ENCODE results near the gene PCDHGB1. TPM values are rescaled to one million over a fixed set of nuclear protein-coding genes. Genes with fewer than 3 reads are reported as not detected.
"Not testable (repeated sequence)": the region's sequence is repeated elsewhere in the genome, so short reads cannot be mapped to it uniquely, and the experiment has no call there.

The PCDHGB1 gene
- total RNA-seq, 1 donor from 2014 or later: 6.7 TPM

GRCh38 chr5:141397756-141398551 is 48.1 kb downstream of the PCDHGB1 start, which contains the start of gene PCDHGB5:
TSS of gene PCDHGB5 (plus strand) at chr5:141397947. CDS start at chr5:141398128, 181 bp downstream.
- DNase-seq (ENCODE audit: missing footprints) (peak; percentile 68), ATAC-seq (peak; percentile 89)
- intact Hi-C loops (cut with DNase I): not testable (repeated sequence)

- intact Hi-C loops (cut with DNase I): no loop called here
- ATAC-seq: no peak
- DNase-seq (ENCODE audit: missing footprints): no peak
Measured at GRCh38 chr5:141398608-141399007, 48.7 kb downstream of the PCDHGB1 start.

- DNase-seq (ENCODE audit: missing footprints): peak; percentile 54
- ATAC-seq: no peak
- intact Hi-C loops (cut with DNase I): no loop called here
Measured at GRCh38 chr5:141399555-141400258, 49.8 kb downstream of the PCDHGB1 start.

Other genes with a start within 250 kb of the PCDHGB1 start
- 0.70 TPM for gene PCDHB3, start 249.6 kb upstream of the PCDHGB1 start, total RNA-seq
- gene PCDHB4, start 228.3 kb upstream of the PCDHGB1 start, total RNA-seq: 1.5 TPM
- 1.6 TPM for gene PCDHB5, start 214.9 kb upstream of the PCDHGB1 start, total RNA-seq
- gene PCDHB6, start 200.0 kb upstream of the PCDHGB1 start, total RNA-seq: 0.51 TPM
- 0.87 TPM for gene PCDHB7, start 177.5 kb upstream of the PCDHGB1 start, total RNA-seq
- 2.2 TPM for gene PCDHB8, start 172.3 kb upstream of the PCDHGB1 start, total RNA-seq
- 2.5 TPM for gene PCDHB16, start 167.7 kb upstream of the PCDHGB1 start, total RNA-seq
- 1.3 TPM for gene PCDHB9, start 162.9 kb upstream of the PCDHGB1 start, total RNA-seq
- 0.84 TPM for gene PCDHB10, start 157.7 kb upstream of the PCDHGB1 start, total RNA-seq
- 0.81 TPM for gene PCDHB11, start 150.5 kb upstream of the PCDHGB1 start, total RNA-seq
- 1.3 TPM for gene PCDHB12, start 141.4 kb upstream of the PCDHGB1 start, total RNA-seq
- 2.6 TPM for gene PCDHB13, start 136.2 kb upstream of the PCDHGB1 start, total RNA-seq
- 4.1 TPM for gene PCDHB14, start 126.8 kb upstream of the PCDHGB1 start, total RNA-seq
- 5.8 TPM for gene PCDHB15, start 104.7 kb upstream of the PCDHGB1 start, total RNA-seq
- not detected for gene SLC25A2, start 46.0 kb upstream of the PCDHGB1 start, total RNA-seq
- gene TAF7, start 29.3 kb upstream of the PCDHGB1 start, total RNA-seq: 101 TPM
- gene PCDHGA1, start 19.6 kb upstream of the PCDHGB1 start, total RNA-seq: 3.2 TPM
- gene PCDHGA2, start 11.3 kb upstream of the PCDHGB1 start, total RNA-seq: 6.2 TPM
- gene PCDHGA3, start 6.3 kb upstream of the PCDHGB1 start, total RNA-seq: 9.8 TPM
- gene PCDHGA4, start 4.9 kb downstream of the PCDHGB1 start, total RNA-seq: 7.8 TPM
- gene PCDHGB2, start 9.9 kb downstream of the PCDHGB1 start, total RNA-seq: 8.3 TPM
- 5.7 TPM for gene PCDHGA5, start 14.1 kb downstream of the PCDHGB1 start, total RNA-seq
- gene PCDHGB3, start 20.1 kb downstream of the PCDHGB1 start, total RNA-seq: 7.3 TPM
- gene PCDHGA6, start 23.8 kb downstream of the PCDHGB1 start, total RNA-seq: 6.0 TPM
- 7.2 TPM for gene PCDHGA7, start 32.6 kb downstream of the PCDHGB1 start, total RNA-seq
- gene PCDHGB4, start 37.6 kb downstream of the PCDHGB1 start, total RNA-seq: 4.6 TPM
- gene PCDHGA8, start 42.5 kb downstream of the PCDHGB1 start, total RNA-seq: 9.7 TPM
- 6.1 TPM for gene PCDHGB5, start 47.8 kb downstream of the PCDHGB1 start, total RNA-seq
- 4.2 TPM for gene PCDHGA9, start 52.7 kb downstream of the PCDHGB1 start, total RNA-seq
- gene PCDHGB6, start 57.9 kb downstream of the PCDHGB1 start, total RNA-seq: 5.9 TPM
- 4.1 TPM for gene PCDHGA10, start 62.9 kb downstream of the PCDHGB1 start, total RNA-seq
- gene PCDHGB7, start 67.6 kb downstream of the PCDHGB1 start, total RNA-seq: 8.6 TPM
- 4.5 TPM for gene PCDHGA11, start 71.0 kb downstream of the PCDHGB1 start, total RNA-seq
- 6.5 TPM for gene PCDHGA12, start 80.4 kb downstream of the PCDHGB1 start, total RNA-seq
- gene PCDHGC3, start 125.9 kb downstream of the PCDHGB1 start, total RNA-seq: 22.5 TPM
- 2.4 TPM for gene PCDHGC4, start 134.9 kb downstream of the PCDHGB1 start, total RNA-seq
- gene PCDHGC5, start 139.0 kb downstream of the PCDHGB1 start, total RNA-seq: 2.4 TPM

Data from Right ventricle myocardium inferior (tissue), 1 donor.